HAP-1 (cell line): ENCODE measurements around the gene DAB2IP.

Source experiments
- DNase-seq, 2 experiments: peaks; one replicate each; pipeline ENCODE4 v3.0.0-alpha.2; 2016 to 2020; ENCODE audit warnings: low spot score in 2 of 2
- H3K27me3 ChIP-seq: fragments of 250-450 bp; sonication (Bioruptor Pico); 2 replicates; pipeline ENCODE4 v1.5.1; 2020; ENCODE audit warnings: low read depth, mild to moderate bottlenecking, moderate library complexity
- H3K36me3 ChIP-seq: fragments of 250-450 bp; sonication (Bioruptor Pico); replicated peaks from 2 replicates; pipeline ENCODE4 v1.5.1; 2020; ENCODE audit warnings: mild to moderate bottlenecking
- H3K4me1 ChIP-seq: fragments of 250-450 bp; sonication (Bioruptor Pico); 2 replicates; pipeline ENCODE4 v1.5.1; 2020; ENCODE audit warnings: mild to moderate bottlenecking
- H3K4me3 ChIP-seq: fragments of 250-450 bp; sonication (Bioruptor Pico); 2 replicates; pipeline ENCODE4 v1.5.1; 2020; ENCODE audit warnings: mild to moderate bottlenecking, moderate library complexity
- H3K9me3 ChIP-seq: fragments of 250-450 bp; sonication (Bioruptor Pico); 2 replicates; pipeline ENCODE4 v1.5.1; 2020; ENCODE audit warnings: mild to moderate bottlenecking, moderate library complexity
- in situ Hi-C: fragments of 300-500 bp; cut with MboI; formaldehyde crosslinking; loops from 3 replicates; pipeline ENCODE4 v1.14.3; 2020; ENCODE audit warnings: low sequenced_read_pairs, inconsistent platforms, mixed read lengths

DAB2IP gene

DNA sequence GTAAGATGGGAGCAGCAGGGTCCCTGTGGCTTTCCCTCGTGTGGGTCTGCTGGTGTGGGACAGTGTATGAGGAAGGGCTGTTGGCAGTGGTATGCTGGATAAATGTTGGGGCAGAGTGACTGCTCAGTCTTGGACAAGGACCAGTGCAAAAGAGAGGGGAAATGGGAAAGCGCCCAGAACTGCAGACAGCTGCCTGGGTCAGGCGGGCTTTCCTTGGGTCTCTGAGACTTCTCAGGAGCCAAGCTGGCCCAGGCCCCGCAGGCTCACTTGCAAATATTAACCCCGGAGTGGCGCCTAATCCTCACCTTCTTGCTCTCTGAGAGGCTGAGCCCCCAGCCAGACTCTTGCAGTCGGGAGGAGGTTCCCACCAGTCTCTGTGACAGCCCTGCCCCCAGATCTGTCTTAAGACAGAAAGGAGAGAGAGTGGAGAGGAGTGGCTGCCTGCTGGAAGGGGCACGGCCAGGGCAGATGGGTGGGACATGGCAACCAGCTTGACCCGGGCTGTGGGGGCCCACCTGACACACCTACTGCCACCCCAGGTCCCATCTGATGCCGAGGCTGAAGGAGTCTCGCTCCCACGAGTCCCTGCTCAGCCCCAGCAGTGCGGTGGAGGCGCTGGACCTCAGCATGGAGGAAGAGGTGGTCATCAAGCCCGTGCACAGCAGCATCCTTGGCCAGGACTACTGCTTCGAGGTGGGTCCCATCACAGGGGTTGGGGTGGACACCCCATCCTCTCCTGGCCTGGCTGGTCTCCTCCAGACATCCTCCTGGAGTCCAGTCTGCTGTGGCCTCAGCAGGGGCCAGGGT lies 105.2 kb downstream of the DAB2IP start:
- Histone ChIP-seq H3K4me1 (no peaks in the 10 kb centered on the region), H3K36me3 (peaks cover 15% of the 10 kb centered on the region), H3K27me3 (no peaks in the 10 kb centered on the region), H3K4me3 (no peak overlapping the region), H3K9me3 (no peaks in the 10 kb centered on the region)
- DNase-seq = no peak
- in situ Hi-C loops = no loop called here

DNA sequence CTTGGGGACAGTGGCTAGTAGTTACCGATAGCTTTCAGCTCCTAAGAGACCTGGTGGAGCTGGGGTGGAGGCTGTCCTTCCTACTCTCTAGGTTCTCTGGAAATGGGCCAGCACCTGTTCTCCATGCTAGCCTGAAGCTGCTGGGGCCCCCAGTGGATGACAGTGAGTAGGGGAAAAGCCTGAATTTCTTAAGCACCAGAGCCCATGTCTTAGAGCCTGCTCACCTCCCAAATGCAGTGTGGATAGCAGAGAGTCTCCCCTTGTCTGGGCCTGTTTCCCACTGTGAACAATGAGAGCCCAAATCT lies 105.8 kb downstream of the DAB2IP start:
- DNase-seq = no peak
- Histone ChIP-seq H3K9me3 (no peaks in the 10 kb centered on the region), H3K4me1 (no peaks in the 10 kb centered on the region), H3K36me3 (peaks cover 15% of the 10 kb centered on the region), H3K27me3 (no peaks in the 10 kb centered on the region), H3K4me3 (no peak overlapping the region)
- in situ Hi-C loops = no loop called here

- Histone ChIP-seq H3K4me1 (no peaks in the 10 kb centered on the region), H3K9me3 (no peaks in the 10 kb centered on the region), H3K27me3 (no peaks in the 10 kb centered on the region), H3K4me3 (no peak overlapping the region), H3K36me3 (peaks cover 17% of the 10 kb centered on the region)
- DNase-seq = no peak
- in situ Hi-C loops = no loop called here
These were observed 107.3 kb downstream of the DAB2IP start for GRCh38 chr9:121758693-121759092.

GRCh38 chr9:121759996-121760395 lies 108.6 kb downstream of the DAB2IP start:
- in situ Hi-C loops = no loop called here
- Histone ChIP-seq H3K36me3 (peaks cover 23% of the 10 kb centered on the region), H3K4me1 (no peaks in the 10 kb centered on the region), H3K27me3 (no peaks in the 10 kb centered on the region), H3K9me3 (no peaks in the 10 kb centered on the region), H3K4me3 (no peak overlapping the region)
- DNase-seq = no peak

DNA sequence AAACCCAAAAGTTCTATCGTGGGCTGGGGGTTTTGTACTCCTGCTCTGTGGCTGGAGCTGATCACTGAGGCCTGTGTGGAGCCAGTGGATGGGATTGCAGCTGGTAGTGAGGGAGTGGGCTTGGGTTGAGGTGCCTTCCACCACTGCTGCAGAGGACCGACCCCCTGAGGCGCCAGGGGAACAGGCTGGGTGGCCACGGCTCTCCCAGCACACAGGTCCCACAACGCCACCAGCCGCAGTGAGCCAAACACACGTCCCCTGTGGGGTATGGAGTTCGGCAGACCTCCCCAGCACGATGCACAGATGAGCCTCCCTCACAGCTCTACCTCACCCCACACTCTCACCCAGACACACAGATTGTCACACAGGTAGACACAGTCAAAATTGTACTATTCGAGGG lies 109.1 kb downstream of the DAB2IP start:
- Histone ChIP-seq H3K27me3 (no peaks in the 10 kb centered on the region), H3K4me3 (no peak overlapping the region), H3K36me3 (peaks cover 23% of the 10 kb centered on the region), H3K4me1 (no peaks in the 10 kb centered on the region), H3K9me3 (no peaks in the 10 kb centered on the region)
- DNase-seq = no peak
- in situ Hi-C loops = no loop called here

- Histone ChIP-seq H3K4me1 (no peaks in the 10 kb centered on the region), H3K27me3 (no peaks in the 10 kb centered on the region), H3K36me3 (peaks cover 28% of the 10 kb centered on the region), H3K4me3 (no peak overlapping the region), H3K9me3 (no peaks in the 10 kb centered on the region)
- in situ Hi-C loops = no loop called here
- no peak for DNase-seq
These were observed 111.7 kb downstream of the DAB2IP start for GRCh38 chr9:121763131-121763530.

DNA sequence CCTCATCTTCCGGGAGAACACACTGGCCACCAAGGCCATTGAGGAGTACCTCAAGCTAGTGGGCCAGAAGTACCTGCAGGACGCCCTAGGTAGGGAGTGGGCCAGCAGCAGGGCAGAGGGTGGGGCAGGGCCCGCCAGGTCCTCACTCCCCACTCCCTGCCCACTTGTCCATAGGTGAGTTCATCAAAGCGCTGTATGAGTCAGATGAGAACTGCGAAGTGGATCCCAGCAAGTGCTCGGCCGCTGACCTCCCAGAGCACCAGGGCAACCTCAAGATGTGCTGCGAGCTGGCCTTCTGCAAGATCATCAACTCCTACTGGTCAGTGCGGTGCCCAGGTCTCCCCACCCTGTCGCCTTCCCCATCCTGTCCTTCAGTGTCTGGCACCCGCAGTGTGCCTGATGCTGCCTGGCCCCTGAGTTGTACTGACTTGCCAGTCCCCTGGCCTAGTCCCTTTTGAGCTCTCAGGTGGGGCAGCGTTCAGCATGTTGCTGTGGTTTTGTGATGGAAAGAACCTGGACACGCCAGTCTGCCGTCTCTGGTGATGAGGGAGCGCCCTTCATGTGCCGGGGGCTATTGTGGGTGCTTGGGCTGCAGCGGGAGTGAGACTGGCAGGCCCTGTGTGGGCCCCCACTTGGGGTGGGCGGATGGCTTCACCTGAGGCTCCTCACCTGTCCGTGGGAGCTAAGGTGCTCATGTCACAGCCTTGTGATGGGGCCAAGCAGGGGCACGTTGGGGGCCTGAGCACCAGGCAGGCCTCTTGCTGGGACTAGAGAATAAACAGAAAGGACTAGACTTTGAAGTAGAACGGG lies 112.3 kb downstream of the DAB2IP start:
- in situ Hi-C loops = no loop called here
- Histone ChIP-seq H3K9me3 (no peaks in the 10 kb centered on the region), H3K4me3 (no peak overlapping the region), H3K27me3 (no peaks in the 10 kb centered on the region), H3K36me3 (peaks cover 30% of the 10 kb centered on the region), H3K4me1 (no peaks in the 10 kb centered on the region)
- no peak for DNase-seq

DNA sequence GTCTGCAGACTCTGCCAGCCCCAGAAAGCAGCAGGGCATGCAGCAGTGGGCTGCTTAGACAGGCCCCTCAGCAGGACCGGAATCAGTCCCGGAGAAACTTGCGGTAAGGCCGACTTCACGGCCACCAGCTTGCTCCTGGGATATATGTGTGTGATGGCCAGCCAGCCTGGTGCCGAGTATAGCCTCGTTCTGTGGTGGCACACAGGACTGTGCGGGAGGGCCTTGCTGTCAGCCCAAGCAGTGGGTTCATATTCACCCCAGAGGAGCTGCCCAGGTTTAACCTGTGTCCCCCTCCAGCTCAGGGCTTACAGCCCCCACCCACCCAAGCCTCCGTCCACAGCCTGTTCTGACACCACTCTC lies 112.9 kb downstream of the DAB2IP start:
- DNase-seq = no peak
- Histone ChIP-seq H3K9me3 (no peaks in the 10 kb centered on the region), H3K27me3 (no peaks in the 10 kb centered on the region), H3K4me3 (no peak overlapping the region), H3K36me3 (peaks cover 33% of the 10 kb centered on the region), H3K4me1 (no peaks in the 10 kb centered on the region)
- in situ Hi-C loops = no loop called here

- no peak overlapping the region for H3K4me3 ChIP-seq
- no peaks in the 10 kb centered on the region for H3K4me1 ChIP-seq
- H3K36me3 ChIP-seq = peaks cover 29% of the 10 kb centered on the region
- no peaks in the 10 kb centered on the region for H3K27me3 ChIP-seq
- no peaks in the 10 kb centered on the region for H3K9me3 ChIP-seq
- DNase-seq = no peak
- in situ Hi-C loops = no loop called here
These were observed 113.9 kb downstream of the DAB2IP start for GRCh38 chr9:121765021-121765950.

GRCh38 chr9:121766081-121766683 lies 114.7 kb downstream of the DAB2IP start:
- Histone ChIP-seq H3K4me3 (no peak overlapping the region), H3K27me3 (no peaks in the 10 kb centered on the region), H3K36me3 (peaks cover 24% of the 10 kb centered on the region), H3K4me1 (no peaks in the 10 kb centered on the region), H3K9me3 (no peaks in the 10 kb centered on the region)
- DNase-seq = no peak
- in situ Hi-C loops = no loop called here

DNA sequence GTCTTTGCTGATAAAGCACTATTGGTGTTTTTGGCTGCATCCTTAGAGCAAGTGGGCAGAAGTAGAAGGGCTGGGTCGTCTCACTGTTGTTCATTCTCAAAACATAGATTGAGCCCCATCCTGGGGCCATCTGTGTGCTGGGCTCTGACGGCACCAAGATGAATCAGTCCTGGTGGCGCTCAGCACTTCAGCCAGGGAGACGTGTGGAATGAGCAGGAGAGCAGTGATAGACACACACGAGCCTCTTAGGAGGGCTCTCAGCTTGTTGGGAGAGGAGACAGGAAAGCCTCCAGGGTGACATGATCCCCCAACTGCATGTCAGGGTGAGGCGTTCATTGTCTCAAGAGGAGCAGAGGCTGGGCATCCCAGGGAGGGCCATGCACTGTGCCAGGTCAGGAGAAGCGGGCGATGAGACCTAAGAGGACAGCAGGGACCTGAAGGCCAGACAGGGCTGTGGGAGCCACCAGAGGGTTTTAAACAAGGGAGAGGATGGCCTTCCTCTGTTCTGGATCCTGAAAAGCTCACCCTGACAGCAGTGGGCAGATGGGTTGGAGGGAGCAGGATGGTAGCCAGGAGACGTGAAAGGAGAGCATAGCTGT lies 115.8 kb downstream of the DAB2IP start:
- DNase-seq = no peak
- Histone ChIP-seq H3K4me3 (no peak overlapping the region), H3K4me1 (no peaks in the 10 kb centered on the region), H3K36me3 (peaks cover 24% of the 10 kb centered on the region), H3K9me3 (no peaks in the 10 kb centered on the region), H3K27me3 (no peaks in the 10 kb centered on the region)
- in situ Hi-C loops = no loop called here

- in situ Hi-C loops = no loop called here
- Histone ChIP-seq H3K27me3 (no peaks in the 10 kb centered on the region), H3K4me1 (no peaks in the 10 kb centered on the region), H3K9me3 (no peaks in the 10 kb centered on the region), H3K4me3 (no peak overlapping the region), H3K36me3 (peaks cover 23% of the 10 kb centered on the region)
- no peak for DNase-seq
These were observed 117.1 kb downstream of the DAB2IP start for GRCh38 chr9:121768416-121769015.

GRCh38 chr9:121769939-121770338 lies 118.5 kb downstream of the DAB2IP start:
- no peaks in the 10 kb centered on the region for H3K9me3 ChIP-seq
- peaks cover 18% of the 10 kb centered on the region for H3K36me3 ChIP-seq
- H3K4me3 ChIP-seq = no peak overlapping the region
- in situ Hi-C loops = no loop called here
- H3K4me1 ChIP-seq = no peaks in the 10 kb centered on the region
- no peak for DNase-seq
- H3K27me3 ChIP-seq = no peaks in the 10 kb centered on the region
